Fibroblast of skin of scalp (primary cell): ENCODE data around the gene MPP2. TPM values are rescaled to one million over a fixed set of nuclear protein-coding genes. Genes with fewer than 3 reads are reported as not detected.
"Not testable (repeated sequence)": the region's sequence is repeated elsewhere in the genome, so short reads cannot be mapped to it uniquely, and the experiment has no call there.

ENCODE experiments used
- DNase-seq: peaks from one replicate; pipeline ENCODE4 v3.0.0-alpha.2; 2013
- polyA plus RNA-seq, 2 experiments: library from polyadenylated mRNA; unstranded; fragments of 120-200 nt; gene quantifications; one replicate each; pipeline ENCODE4 v1.2.1, GENCODE V29; 2013; ENCODE audit not compliant: insufficient read length in 2 of 2

Gene MPP2
- 8.4 TPM for polyA plus RNA-seq (2013, experiment 1 of 2; ENCODE audit: insufficient read length)
- 8.2 TPM for polyA plus RNA-seq (2013, experiment 2 of 2; ENCODE audit: insufficient read length)

- peak; percentile 77 for DNase-seq
These were observed at the start of gene MPP2 for GRCh38 chr17:43907425-43907981. TSS of gene MPP2 (minus strand) at chr17:43907536. CDS start at chr17:43904460, 3,076 bp downstream.

- no peak for DNase-seq
These were observed 48.9 kb upstream of the MPP2 start for GRCh38 chr17:43956222-43956621.

GRCh38 chr17:43953746-43954145 is 46.4 kb upstream of the MPP2 start, which contains the start of gene PYY:
TSS of gene PYY (minus strand) at chr17:43953940. CDS start at chr17:43953483, 457 bp downstream.
- no peak for DNase-seq

- no peak for DNase-seq
These were observed 45.7 kb upstream of the MPP2 start for GRCh38 chr17:43952724-43953666.

- no peak for DNase-seq
These were observed 45.0 kb upstream of the MPP2 start for GRCh38 chr17:43952351-43952723.

- DNase-seq, result no peak
These were observed 44.4 kb upstream of the MPP2 start for GRCh38 chr17:43951750-43952149.

- no peak for DNase-seq
These were observed 43.2 kb upstream of the MPP2 start for GRCh38 chr17:43950554-43950953.

GRCh38 chr17:43949781-43950180 is 42.4 kb upstream of the MPP2 start:
- no peak for DNase-seq

GRCh38 chr17:43946781-43947180 is 39.4 kb upstream of the MPP2 start:
- DNase-seq, result no peak

- peak; percentile 22 for DNase-seq
These were observed 37.9 kb upstream of the MPP2 start for GRCh38 chr17:43945074-43945829.

GRCh38 chr17:43942051-43942685 is 34.8 kb upstream of the MPP2 start, which contains the start of gene PPY:
TSS of gene PPY (minus strand) at chr17:43942476. CDS start at chr17:43941654, 822 bp downstream.
- no peak for DNase-seq

- peak; percentile 59 for DNase-seq
These were observed 33.3 kb upstream of the MPP2 start for GRCh38 chr17:43940630-43941029.

- DNase-seq, result no peak
These were observed 32.5 kb upstream of the MPP2 start for GRCh38 chr17:43939886-43940285.

- DNase-seq, result not testable (repeated sequence)
These were observed 32.1 kb upstream of the MPP2 start for GRCh38 chr17:43939452-43939851.

- no peak for DNase-seq
These were observed 31.5 kb upstream of the MPP2 start for GRCh38 chr17:43938838-43939182.

- peak; percentile 20 for DNase-seq
These were observed 29.1 kb upstream of the MPP2 start for GRCh38 chr17:43936434-43936833.

GRCh38 chr17:43935926-43936261 is 28.6 kb upstream of the MPP2 start:
- no peak for DNase-seq

GRCh38 chr17:43935204-43935925 is 28.0 kb upstream of the MPP2 start:
- no peak for DNase-seq

- DNase-seq, result no peak
These were observed 25.6 kb upstream of the MPP2 start for GRCh38 chr17:43932923-43933322.

- DNase-seq, result no peak
These were observed 25.0 kb upstream of the MPP2 start for GRCh38 chr17:43932357-43932756.

- DNase-seq, result no peak
These were observed 23.8 kb upstream of the MPP2 start for GRCh38 chr17:43931062-43931571.

GRCh38 chr17:43928609-43929008 is 21.3 kb upstream of the MPP2 start:
- DNase-seq, result no peak
